GM10266 (cell line): Measurements from ENCODE around the gene MIAT.

ENCODE experiments used
- DNase-seq: peaks from one replicate; pipeline ENCODE4 v3.0.0; 2012; ENCODE audit errors: extremely low spot score
- TF ChIP-seq, protein P1 (sequence below): IDR thresholded peaks from 2 replicates; pipeline ENCODE4 v1.5.1; 2012; ENCODE audit warnings: mild to moderate bottlenecking, low read depth; ENCODE audit not compliant: control insufficient read depth, insufficient read depth; ENCODE audit errors: missing control alignments

MIAT gene

DNA sequence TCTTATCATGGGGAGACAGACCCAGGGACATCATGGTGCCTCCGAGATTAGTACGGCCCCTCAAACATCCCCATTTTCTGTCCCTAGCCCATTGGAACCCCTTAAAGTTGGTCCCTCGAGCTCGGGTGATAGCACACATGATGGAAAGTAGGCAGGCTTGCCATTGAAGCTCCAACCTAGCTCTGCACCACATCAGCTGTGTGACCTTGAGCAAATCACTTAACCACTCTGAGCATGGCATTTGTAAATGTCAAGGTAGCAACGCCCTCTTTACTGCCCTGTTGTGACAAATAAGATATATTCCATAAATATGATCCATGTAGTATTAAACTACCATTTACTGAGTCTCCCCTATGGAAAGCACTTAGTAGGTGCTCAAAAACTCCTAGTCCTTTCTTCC, 61.1 kb downstream of the MIAT start:
- TF ChIP-seq, protein P1, sequence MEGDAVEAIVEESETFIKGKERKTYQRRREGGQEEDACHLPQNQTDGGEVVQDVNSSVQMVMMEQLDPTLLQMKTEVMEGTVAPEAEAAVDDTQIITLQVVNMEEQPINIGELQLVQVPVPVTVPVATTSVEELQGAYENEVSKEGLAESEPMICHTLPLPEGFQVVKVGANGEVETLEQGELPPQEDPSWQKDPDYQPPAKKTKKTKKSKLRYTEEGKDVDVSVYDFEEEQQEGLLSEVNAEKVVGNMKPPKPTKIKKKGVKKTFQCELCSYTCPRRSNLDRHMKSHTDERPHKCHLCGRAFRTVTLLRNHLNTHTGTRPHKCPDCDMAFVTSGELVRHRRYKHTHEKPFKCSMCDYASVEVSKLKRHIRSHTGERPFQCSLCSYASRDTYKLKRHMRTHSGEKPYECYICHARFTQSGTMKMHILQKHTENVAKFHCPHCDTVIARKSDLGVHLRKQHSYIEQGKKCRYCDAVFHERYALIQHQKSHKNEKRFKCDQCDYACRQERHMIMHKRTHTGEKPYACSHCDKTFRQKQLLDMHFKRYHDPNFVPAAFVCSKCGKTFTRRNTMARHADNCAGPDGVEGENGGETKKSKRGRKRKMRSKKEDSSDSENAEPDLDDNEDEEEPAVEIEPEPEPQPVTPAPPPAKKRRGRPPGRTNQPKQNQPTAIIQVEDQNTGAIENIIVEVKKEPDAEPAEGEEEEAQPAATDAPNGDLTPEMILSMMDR, result no peak
- no peak for DNase-seq

DNA sequence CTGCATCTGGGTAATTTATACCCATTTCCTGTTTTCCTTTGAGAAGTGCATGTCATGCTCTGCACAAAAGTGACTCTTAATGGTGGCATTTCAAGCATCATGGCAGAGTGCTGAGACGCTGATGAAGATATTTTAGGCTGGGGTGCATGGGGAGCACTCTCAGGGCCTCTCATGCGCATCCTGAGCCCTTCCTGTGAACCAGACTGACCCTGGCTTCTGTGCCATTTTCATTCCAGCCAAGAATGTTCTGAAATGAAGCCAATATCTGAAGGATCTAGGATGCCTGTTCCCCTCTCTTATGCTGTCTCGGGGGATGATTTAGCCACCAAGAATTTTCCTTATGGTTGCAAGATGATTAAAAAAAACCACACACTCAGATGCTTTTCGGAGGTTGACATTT, 61.5 kb downstream of the MIAT start:
- DNase-seq, result no peak
- TF ChIP-seq, protein P1, result no peak

DNA sequence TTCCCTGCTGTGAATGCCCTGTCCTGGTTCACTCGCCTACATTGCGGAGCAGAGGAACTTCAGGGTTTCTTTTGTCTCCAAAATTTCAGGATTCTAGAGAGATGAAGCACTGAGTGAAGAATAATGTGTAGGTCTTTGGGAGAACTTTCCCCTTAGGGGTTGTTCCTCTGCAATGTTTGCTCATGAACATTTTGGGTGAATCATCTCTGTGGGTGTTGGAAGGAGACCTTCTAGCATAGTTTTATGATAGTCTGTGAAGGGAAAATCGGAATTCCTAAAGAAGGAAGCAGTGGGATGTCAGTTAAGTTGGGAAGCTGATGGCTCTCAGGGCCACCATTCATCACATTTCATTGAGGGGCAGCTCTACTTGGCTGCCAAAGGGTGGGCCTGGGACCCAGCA, 64.8 kb downstream of the MIAT start:
- DNase-seq, result no peak
- TF ChIP-seq, protein P1, result no peak

DNA sequence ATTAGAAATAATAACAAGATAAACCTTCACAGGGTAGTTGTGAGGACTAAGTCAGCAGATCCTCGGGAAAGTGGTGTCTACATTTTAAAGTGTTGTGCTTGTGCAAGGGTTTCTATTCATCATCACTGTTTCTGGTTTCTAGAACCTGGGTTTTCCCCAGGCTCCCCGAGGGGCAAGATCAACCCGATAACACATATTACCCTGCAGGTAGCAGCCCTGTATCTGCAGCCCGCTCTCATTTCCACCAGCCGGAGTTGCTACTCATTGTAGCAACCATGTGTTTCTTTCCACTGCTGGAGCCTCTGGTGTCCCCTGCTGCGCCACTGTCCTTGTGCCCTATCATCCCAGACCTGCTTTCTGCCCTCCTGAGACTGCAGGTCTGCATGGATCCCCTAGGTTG, 67.0 kb downstream of the MIAT start:
- TF ChIP-seq, protein P1, result no peak
- DNase-seq, result no peak

DNA sequence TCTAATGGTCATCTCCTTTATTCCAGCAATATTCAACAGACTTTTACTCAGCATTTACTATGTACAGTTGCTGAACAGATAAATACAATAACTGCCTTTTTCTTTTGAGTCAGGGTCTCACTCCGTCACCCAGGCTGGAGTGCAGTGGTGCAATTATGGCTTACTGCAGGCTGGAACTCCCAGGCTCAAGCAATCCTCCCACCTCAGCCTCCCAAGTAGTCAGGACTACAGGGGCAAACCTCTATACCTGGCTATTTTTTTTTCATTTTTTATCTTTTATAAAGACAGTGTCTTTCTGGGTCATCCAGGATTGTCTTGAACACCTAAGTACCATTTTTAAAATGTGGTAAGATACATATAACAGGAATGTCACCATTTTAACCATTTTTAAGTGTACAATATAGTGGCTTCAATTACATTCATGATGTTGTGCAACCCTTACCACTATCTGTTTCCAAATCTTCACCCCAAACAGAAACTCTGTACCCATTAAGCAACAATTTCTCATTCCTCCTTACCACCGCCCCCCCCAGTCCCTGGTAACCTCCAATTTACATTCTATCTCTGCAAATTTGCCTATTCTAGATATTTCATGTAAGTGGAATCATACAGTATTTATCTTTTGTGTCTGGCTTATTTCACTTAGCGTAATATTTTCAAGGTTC, 67.8 kb downstream of the MIAT start:
- DNase-seq, result no peak

More for the DNA sequence above, 67.8 kb downstream of the MIAT start:
- TF ChIP-seq, protein P1, result no peak
